ENCODE results near the gene TMEM208.

TMEM208 gene

DNA sequence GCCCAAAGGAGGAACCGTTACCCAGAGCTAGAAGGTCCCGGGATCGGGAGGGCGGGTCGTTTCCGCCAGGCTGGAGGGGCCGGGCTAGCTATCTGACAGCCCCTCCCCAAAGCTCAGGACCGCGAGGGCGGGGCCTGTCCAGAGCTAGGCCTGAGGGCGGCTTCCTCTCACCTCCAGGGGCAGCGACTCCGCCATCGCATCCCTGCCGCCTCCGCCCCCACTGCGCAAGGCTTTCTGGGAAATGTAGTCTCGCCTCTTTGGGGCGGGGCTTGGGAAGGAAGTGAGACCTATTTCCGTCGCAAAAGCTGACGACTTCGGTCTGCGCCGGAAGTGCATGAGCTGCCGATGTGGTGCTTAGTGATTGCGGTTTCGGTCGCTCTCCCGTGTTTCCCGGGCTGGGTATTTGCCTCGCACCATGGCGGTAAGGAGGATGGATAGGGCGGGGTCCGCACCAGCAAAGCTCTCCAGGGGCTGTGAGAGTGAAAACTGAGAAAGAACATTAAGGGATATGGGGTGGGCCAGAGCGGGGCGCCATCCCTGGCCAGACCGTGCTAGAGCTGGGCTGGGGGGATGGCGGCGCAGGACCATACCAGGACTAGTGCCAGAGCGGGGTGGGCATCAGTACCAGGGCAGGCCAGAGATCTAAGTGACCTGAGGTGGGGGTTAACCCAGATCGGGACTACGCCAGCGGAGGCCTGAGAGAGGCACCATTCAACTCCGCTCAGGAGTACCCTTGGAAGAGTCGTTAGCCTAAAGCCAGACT lies at the start of gene TMEM208:
Gene TMEM208, plus strand, starts transcription at position 327 of the 763 bp plus-strand sequence. Its CDS starts 89 bp downstream, at position 416.
- DNase-seq: peak; percentile 98

DNA sequence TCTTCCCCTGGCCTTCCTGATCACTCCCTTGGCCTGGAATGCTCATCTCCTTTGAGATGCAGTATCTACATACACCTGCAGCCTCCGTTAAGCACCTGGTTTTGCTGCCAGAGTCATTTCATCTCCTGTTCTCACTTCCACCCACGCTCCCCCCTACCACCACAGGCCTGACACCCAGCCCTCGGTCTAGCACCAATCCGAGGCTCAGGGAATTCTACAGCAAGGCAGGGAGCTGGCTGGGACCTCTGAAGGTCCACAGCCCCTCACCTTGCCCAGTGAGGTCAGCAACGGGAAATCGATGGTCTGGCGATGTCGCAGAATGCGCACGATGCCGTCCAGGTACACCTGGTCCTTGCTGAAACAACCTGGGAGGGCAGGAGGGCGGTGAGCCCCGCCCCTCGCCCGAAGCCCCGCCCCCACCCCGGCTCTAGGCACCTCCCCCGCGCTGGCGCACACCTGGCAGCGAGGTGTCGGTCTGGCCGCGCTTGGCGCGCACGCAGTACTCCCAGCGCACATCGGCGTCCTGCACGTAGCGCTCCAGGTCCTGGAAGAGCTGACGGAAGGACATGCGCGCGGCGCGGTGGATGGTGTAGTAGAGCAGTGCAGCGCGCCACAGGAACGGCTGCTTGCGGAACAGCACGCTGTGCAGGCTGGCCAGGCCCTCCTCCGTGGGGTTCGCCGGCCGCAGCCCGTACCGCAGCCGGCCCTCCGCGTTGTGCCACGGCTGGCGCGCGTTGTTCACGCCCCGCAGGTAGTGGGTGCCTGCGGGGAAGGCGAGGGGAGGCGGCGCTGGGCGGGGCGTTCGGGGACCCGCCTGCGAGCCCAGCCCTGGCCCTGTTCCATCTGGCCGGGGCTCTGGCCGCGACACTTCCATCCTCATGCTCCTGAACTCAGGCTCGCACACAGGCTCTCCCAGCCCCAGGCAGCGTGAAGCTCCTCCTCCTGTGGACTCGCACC lies 48.9 kb upstream of the TMEM208 start:
- no peak for DNase-seq

DNA sequence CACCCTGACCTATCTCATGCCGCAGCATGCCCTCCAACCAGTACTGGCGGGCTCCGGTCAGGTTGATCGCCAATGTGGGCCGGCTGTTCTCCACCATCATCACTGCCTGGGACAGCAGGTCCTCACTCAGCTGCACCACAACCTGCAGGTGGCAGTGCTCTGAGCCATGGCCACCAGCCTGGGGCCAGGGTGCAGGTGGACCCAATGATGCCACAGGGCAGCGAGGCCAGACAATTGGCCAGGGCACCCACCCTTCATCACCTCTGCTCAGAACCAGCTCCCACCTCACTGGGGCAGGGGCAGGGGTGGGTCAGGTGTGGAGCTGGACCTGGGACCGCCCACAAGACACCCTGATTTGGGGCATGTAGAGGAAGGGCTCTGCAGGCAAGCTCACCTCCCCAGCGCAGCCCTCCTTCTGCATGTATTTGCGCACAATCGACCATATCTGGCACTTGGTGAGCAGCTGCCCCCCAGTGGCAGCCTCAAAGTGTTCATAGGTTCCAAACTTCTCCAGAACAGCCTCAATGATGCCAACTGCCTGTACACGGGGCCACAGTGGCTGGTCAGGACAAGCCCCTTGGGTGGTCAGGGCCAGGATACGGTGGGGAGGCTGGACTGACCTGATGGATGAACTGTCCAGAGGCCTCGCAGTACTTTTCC lies 47.4 kb upstream of the TMEM208 start:
- no peak for DNase-seq

DNA sequence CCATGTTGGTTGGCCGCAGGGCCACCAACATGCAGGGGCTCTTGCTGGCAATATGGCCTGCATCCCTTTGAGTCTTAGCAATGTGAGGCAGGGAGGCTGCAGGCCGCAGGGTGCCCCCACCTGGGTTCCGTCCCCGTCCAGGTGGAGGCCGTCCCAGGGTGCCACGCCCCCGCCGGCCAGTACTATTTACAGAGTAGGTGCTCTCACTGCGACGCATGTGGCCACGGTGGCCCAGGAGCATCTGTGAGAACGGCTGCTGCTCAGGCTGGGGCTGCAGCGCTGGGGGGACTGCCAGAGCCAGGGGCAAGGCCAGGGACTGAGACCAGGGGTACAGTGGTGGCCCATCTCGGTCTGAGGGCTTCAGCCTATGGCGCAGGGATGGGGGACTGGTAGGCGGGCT lies 46.8 kb upstream of the TMEM208 start:
- DNase-seq: no peak

DNA sequence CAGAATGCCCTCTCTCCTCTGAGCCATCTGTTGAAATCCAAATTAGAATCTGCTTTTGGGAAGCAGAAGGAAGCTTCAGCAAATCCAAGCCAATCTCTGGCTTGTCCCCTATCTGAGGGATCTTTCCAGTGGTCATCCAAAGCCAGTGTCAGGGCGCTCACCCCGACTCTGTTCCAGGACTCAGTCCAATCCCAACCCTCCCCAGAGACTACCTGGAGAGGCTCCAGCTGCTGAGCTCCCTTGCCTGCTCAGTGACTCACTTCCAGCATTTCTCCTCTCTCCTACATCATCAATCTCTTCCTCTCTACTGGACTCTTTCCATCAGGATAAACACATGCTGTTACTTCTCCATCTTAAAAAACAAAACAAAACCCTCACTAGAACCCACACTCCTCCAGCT lies 45.6 kb upstream of the TMEM208 start:
- no peak for DNase-seq

DNA sequence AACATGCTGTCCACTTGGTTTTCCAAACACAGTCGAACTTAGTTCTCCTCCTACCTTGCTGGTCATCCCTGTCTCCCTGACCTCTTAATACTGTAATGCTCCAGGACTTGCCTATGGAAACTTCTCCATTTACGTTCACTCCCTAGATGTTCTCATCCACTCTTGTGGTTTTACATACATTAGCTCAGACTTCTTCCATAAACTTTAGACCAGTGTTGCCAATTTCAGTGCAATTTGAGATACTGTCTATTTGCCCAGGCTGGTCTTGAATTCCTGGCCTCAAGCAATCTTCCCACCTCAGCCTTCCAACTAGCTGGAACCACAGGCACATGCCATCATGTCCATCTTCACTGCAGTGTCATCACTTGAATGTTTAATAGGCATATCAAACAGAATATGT lies 44.6 kb upstream of the TMEM208 start:
- DNase-seq: no peak

DNA sequence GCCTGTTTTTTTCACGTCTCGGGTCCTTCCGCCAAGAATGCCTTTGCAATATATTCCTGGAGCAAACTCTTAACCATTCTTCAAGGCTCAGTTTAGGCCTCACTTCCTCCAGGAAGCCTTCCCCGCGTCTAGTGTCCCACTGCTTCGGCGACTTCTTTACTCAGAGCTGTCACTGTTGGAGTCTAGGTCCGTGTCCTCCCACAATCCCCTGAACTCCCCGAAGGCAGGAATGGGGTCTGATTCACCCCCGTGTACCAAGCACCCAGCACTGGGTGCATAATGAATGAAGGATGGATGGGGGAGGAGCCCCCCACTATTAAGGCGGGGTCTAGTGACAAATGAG lies 43.7 kb upstream of the TMEM208 start:
- no peak for DNase-seq

DNA sequence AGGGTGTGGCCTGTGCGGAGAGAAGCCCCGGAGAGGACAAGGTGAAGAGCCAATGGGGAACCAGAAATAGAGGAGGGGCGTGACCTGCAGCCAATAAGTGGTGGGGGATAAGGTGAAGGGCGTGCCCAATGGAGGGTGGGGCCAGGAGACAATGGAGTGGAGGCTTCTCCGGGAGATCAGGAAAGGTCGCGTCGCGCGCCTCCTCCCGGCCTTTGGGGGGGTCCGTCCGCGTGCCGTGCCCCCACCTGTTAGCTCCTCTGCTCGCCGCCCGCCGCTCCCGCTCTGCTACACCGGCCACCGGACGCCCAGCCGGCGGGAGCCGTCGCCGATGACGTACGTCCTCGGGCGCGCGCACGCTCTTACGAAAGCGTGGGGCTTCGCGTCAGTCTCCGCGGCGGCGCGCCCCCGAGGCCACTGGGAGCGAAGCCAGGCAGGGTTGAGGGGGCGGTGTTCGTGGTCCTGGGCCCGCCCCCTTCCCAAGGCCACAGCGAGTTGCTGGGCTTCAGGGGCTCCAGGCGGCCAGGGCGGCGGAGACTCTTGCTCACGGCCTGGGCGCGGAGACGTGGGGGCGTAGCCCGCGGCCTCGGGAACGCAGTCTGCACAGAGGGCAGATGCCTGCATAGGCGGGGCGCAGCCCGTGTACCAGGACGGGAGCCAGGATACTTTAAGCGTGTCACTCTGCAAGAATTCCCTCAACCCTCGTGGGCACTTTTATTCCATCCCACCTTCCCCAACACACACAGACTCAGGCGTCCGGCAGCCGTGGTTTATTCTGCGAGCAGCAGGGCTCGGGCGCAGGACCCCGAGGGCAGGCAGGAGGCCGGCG lies 43.1 kb upstream of the TMEM208 start, which contains the start of gene MATCAP1:
Gene MATCAP1, minus strand, starts transcription at position 337 of the 826 bp plus-strand sequence. CDS start 3,353 bp downstream, outside the sequence.
- peak; percentile 89 for DNase-seq

DNA sequence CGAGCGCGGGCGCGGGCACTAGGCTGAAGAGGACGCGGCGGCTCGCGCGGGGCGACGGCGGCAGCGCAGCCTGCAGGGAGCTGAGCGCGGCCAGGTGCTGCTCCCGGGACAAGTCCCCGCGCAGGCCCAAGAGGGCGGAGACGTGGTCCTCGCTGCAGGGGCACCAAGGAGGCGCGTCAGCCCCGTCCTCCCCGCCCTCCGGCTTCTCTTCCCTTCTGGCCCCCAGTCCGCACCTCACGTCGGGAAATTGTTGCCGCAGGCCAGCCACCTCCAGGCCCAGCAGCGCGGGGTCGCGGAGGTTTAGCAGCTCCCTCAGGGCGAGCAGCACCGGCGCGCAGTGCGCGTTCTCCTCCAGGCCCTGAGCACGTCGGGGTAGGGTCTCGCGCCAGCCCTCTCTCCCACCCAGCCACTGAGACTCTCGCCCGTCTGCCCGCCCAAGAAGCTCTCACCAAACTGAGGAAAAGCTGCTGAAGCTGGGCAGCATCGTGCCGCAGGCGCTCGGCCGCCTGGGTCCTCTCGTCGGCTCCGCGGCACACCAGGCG lies 42.4 kb upstream of the TMEM208 start:
- no peak for DNase-seq

DNA sequence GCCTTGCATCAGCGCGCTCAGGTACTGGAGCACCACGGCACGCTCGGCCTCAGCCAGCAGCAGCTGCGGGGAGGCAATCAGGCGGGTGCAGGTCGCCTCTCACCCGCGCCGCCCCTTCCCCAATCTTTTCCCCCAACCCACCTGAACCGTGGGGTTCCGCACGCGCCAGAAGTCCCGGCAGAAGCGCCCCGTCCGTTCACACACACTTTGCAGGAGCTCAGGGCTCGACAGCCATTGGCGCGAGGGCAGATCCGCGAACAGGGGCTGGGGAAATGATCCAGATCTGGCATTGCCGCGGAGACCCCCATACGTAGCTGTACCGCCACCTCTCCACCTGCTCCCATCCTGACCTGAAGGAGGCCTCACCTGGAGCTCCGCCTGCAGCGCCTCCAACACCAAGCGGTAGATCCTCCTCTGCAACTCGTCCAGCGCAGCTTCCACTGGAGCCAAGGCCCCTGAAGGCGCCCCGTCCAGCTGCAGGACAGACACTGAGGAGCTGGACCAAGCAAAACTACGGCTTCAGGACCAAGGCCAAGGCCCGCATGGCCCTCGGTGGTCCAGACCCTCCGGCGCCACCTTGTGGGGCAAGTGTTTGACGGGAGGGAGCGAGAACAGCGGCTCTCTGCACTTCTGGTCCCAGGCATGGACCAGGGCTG lies 41.8 kb upstream of the TMEM208 start:
- DNase-seq: peak; percentile 72

DNA sequence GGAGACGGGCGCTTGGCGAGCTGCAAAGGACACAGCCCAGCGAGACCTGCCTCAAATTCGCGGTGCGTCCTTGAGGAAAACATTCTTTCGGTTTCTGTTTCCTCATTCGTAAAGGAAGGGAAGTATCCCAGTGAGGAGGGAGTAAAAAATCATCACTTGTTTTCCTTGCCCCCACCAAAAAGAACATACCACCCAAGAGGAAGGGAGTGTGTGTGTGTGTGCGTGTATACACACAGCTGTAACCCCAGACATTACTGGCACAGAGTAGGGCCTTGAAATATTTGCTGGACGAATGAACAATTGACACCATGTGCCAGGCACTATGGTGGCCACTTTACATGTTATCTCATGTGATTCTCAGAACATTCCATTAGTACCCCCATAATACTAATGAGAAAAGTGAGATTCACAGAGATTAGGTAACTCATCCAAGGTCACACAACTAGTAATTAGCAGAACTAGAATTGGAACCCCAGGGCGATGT lies 41.2 kb upstream of the TMEM208 start:
- no peak for DNase-seq

DNA sequence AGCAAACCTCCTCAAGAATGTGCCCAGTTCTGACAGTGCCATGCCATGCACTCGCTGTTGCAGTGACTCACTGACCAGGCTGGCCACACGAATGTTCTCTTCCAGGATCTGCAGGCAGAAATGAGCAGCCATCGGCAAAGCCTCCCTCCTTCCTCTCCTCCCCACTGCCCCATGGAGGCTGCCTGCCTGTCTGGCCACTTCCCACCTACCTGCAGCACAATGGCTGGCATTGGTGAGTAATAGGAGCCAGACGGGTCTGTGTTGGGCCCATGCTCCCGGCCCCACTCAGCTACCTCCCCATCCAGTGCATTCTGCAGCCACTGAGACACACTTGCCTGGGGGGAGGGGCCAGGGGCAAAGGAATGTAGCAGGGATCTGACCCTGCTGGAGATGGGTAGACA lies 40.4 kb upstream of the TMEM208 start:
- DNase-seq: no peak

DNA sequence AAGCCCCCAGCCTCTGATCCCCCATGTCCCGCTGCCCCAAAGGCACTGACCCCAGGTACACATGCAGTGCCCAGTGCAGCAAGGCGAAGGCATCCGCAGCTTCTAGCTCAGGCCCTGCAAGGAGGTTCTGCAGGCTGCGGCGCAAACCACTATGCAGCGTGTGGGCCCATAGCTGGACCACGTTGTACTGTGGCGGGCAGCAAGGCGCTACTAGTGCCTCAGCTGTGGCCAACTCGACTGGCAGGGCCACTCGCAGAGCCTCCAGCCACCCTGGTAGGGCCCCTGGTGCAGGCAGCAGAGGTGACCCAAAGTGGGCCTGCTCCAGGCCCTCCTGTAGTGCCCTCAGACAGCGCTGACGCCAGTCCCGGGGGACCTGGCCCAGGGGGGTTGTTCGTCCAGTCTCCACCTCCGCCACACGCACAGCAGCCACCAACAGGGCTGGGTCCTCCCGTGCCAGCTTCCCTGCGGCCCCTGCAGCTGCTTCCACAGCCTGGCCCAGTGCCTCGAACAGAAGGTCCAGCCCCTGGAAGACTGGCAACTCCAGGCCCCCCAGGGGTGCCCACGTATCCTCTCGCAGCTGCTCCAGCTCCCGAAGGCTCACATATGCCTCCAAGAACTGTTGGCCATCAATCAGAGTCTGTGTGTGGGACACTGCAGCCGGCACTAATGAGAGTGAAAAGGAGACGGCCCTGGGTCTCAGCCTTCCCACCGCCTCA lies 39.6 kb upstream of the TMEM208 start:
- no peak for DNase-seq

DNA sequence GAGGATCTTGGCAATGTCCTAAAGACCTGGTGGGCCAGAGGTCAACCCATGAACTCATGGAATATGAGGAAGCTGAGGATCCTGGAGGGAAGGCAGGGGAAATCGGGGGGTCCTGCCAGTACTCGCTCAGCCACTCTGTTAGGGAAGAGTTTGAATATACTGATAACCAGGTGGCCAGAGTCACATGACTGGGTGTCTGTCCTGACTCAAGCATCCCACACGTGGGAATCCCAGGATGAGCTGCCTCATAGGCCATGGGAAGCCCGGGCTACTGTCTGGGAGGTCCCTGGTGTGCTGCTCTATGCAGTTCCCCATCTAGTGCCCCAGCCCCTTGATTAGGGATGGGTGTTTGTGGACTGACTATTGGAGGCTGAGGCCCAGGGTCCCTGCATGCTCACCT lies 38.6 kb upstream of the TMEM208 start:
- DNase-seq: no peak

DNA sequence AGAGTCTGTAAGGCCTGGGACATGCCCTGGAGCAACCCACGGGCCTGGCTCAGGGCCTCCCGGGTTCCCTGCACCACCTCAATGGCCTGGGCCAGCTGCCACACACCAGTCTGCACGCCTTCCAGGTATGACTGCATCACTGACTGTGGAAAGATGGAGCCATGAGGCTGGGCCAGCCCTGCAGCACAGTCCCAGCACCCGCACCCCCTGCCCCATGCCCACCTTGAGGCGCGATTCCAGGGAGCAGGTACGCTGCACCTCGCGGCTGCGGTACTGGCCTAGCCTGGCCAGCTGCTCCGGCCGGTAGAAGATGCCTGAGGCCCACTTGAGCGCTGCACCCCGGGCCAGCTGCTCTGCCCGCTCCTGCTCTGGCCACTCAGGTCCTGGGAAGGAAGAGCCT lies 38.1 kb upstream of the TMEM208 start:
- DNase-seq: no peak

DNA sequence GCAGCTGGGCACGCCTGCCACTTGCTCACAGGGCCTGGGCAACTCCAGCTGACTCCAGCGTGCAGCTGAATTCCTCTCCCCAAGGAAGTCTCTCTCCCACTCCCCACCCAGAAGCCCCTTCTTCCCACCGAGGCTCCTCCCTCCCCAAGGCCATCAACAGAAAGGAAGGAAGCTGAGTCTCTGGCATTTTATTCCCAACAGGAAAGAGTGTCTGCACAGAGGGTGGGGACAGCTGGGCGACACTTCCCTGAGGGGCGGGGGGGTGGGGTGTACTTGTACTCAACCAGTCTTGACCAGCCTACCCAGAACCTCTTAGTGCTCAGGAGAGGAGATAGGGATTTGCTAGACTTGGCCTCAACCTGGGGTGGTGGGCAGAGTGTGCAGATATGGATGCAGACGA lies 36.9 kb upstream of the TMEM208 start, which contains the start of gene EXOC3L1:
Gene EXOC3L1, minus strand, starts transcription at position 96 of the 400 bp plus-strand sequence. CDS start 460 bp downstream, outside the sequence.
- DNase-seq: no peak

DNA sequence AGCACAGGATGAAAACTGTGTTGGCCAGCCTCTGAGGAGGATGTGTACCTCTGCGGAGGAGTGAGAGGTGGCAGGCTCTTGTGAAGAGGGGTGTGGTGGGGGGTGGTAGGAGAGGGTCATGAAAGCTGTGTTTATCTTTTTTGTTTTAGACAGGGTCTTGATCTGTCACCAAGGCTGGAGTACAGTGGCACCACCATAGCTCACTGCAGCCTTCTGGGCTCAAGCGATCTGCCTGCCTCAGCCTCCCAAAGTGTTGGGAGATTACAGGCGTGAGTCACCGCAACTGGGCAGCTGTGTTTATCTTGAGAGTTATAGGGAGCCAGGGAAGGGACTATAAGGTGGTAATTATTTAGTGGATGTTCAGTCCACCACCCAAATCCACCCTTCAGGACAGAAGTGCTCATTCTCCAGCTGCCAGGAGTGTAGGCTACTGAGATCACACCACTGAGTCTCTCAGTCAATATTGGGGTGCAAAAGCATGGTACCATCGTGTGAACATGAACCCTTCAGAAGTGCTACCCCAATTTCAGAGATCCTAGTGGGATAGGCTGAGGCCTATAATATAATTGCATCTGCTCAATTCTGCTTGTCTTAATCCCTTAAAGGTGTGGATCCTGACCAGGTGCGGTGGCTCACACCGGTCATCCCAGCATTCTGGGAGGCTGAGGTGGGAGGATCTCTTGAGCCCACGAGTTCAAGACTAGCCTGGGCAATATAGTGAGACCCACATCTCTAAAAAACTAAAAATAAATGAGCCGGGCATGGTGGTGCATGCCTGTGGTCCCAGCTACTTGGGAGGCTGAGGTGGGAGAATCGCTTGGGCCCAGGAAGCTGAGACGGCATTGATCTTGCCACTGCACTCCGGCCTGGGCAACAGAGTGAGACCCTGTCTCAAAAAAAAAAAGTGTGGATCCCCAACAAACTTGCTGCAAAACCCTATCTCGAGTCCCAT lies 36.2 kb upstream of the TMEM208 start:
- no peak for DNase-seq

DNA sequence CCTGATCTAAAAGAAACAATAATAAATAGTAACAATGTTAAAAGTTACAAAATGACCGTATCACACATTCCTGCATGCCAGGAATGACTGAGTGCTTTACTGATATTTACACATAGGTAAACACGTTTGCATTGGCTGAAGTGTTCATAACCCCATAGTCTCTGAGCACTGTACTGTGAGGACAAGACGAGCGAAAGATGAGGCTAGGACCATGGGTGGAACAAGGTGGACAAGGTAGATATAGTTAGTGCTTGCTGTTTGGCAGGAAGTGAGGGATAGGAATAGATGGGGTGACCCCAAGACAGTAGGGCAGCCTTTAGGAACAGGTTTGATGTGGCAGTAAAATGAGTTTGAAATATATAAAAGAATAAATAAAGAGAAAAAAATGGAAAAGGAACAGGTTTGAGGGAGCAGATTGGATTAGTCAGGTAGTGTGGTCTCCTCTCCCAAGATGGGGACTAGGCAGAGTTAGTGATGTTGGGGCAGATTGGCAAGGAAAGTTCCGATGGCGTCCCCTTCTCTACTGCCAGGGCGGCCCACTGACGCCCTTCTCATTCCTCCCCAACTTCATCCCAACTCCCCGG lies 35.4 kb upstream of the TMEM208 start:
- DNase-seq: no peak

Measured in activated T-cell treated with anti-CD3 and anti-CD28 coated beads for 4 hours (primary cell).